Measurements from ENCODE around the gene STX3.
"Not testable (repeated sequence)": the region's sequence is repeated elsewhere in the genome, so short reads cannot be mapped to it uniquely, and the experiment has no call there.

DNA sequence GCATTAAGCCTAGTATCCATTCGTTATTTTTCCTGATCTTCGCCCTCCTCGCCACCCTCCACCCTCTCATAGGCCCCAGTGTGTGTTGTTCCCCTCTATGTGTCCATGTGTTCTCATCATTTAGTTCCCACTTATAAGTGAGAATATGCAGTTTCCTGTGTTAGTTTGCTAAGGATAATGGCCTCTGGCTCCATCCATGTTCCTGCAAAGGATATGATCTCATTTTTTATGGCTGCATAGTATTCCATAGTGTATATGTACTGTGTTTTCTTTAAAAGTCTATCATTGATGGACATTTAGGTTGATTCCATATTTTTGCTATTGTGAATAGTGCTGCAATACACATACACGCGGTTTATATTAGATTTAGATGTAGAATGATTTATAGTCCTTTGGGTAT is 96.2 kb downstream of the STX3 start:
- not testable (repeated sequence) for TF ChIP-seq POLR2AphosphoS5 (IDR thresholded peaks at IDR 0.05; ENCODE audit: borderline replicate concordance, low read depth, low read length); EZH2 (IDR thresholded peaks at IDR 0.05); FOXP2 (optimal IDR thresholded peaks at IDR 0.05; ENCODE audit: control extremely low read depth, extremely low read length, insufficient read depth)

Data from SK-N-MC (cell line).